ENCODE results near the gene SERGEF.

SERGEF gene

DNA sequence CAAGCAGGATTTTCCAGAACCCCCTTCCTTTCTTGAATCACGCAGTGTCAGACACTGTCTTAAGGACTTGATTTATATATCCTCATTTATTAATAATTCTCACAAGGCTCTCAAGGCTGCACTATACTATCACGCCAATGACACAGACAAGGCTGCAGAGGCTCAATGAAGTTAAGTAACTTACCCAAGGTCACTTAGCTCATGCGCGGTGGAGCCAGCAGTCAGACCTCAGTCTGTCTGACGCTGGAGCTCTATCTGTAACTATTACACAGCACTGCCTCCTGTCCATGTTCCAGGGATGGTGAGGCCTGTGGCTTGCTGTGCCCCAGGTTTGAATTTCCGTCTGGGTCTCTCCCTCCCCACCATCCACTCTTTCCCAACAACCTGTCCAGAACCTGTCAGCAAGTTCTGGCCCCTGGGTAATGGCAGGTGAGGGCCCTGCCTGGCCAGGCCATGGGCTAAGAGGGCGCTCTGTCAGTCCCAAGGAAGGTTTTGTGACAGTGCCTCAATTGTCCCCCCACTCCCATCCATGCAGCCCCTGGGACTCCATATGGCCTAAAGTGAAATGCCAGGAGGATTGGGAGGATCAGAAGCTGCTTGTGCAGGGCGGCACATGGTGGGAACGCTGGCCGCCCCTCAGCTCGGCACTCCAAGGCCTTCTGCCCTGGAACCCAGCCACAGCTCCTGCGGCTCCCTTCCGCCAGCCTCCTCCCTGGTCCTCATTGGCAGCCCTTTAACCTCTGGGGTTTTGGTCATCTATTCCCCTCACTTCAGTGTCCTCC lies 269.6 kb downstream of the SERGEF start:
- no peak for DNase-seq (ENCODE audit: low read depth)
- H3K9ac ChIP-seq (ENCODE audit: low read length) = no peak overlapping the region

DNA sequence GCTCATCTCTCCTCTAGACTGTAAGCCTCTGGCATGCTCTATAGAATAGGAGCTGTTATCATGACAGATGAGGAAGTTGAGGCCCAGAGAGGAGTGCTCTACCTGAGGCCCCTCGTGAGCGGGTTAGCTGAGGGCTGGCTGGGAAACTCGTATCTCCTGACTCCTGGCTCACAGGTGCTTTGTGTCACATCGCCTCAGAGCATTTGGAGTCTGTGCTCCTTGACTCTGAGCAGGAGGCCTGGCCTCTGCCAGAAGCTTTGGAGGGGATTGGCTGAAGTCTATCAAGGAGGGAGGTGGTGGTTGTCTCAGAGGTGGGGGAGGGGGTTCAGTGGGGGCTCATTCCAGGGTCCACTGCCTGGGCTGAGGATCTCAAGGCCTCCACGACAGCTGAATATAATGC lies 270.8 kb downstream of the SERGEF start:
- Histone ChIP-seq H3K9ac (ENCODE audit: low read length) (no peak overlapping the region), H3K4me3 (ENCODE audit: low read length) (no peak overlapping the region), H3K36me3 (ENCODE audit: control insufficient read depth, insufficient read depth, low read length, severe bottlenecking) (no peaks in the 10 kb centered on the region), H3K4me1 (ENCODE audit: control insufficient read depth, insufficient read depth, low read length) (no peaks in the 10 kb centered on the region), H3K27me3 (replicated peaks; ENCODE audit: control insufficient read depth, insufficient read depth, low read length) (peaks cover 48% of the 10 kb centered on the region), H3K9me3 (ENCODE audit: control insufficient read depth, low read length) (no peaks in the 10 kb centered on the region)
- no peak for DNase-seq (ENCODE audit: low read depth)

More for the DNA sequence above, 269.6 kb downstream of the SERGEF start:
- Histone ChIP-seq H3K4me3 (ENCODE audit: low read length) (no peak overlapping the region), H3K36me3 (ENCODE audit: control insufficient read depth, insufficient read depth, low read length, severe bottlenecking) (no peaks in the 10 kb centered on the region), H3K27me3 (replicated peaks; ENCODE audit: control insufficient read depth, insufficient read depth, low read length) (peaks cover 45% of the 10 kb centered on the region), H3K4me1 (ENCODE audit: control insufficient read depth, insufficient read depth, low read length) (no peaks in the 10 kb centered on the region), H3K9me3 (ENCODE audit: control insufficient read depth, low read length) (no peaks in the 10 kb centered on the region)

DNA sequence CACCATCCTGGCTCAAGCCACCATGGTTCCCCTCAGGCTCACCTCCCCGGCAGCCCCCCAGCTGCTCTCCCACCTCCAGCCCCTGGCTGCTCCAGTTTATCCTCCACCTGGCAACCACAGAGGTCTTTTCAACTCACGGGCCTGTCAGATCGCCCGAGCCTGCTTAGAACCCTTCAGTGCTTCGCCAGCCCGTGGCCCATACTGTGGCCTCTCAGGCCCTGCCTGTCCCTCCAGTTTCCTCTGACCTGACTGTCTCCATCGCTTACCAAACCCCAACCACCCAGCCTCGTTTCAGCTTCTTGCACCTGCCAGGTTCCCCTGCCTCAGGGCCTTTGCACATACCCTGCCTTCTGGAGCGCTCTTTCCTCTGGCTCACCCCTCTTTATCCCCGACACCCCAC lies 271.4 kb downstream of the SERGEF start:
- no peaks in the 10 kb centered on the region for H3K4me1 ChIP-seq (ENCODE audit: control insufficient read depth, insufficient read depth, low read length)
- H3K4me3 ChIP-seq (ENCODE audit: low read length) = no peak overlapping the region
- peaks cover 50% of the 10 kb centered on the region for H3K27me3 ChIP-seq (replicated peaks; ENCODE audit: control insufficient read depth, insufficient read depth, low read length)
- no peaks in the 10 kb centered on the region for H3K36me3 ChIP-seq (ENCODE audit: control insufficient read depth, insufficient read depth, low read length, severe bottlenecking)
- DNase-seq (ENCODE audit: low read depth) = no peak
- no peaks in the 10 kb centered on the region for H3K9me3 ChIP-seq (ENCODE audit: control insufficient read depth, low read length)
- no peak overlapping the region for H3K9ac ChIP-seq (ENCODE audit: low read length)

DNA sequence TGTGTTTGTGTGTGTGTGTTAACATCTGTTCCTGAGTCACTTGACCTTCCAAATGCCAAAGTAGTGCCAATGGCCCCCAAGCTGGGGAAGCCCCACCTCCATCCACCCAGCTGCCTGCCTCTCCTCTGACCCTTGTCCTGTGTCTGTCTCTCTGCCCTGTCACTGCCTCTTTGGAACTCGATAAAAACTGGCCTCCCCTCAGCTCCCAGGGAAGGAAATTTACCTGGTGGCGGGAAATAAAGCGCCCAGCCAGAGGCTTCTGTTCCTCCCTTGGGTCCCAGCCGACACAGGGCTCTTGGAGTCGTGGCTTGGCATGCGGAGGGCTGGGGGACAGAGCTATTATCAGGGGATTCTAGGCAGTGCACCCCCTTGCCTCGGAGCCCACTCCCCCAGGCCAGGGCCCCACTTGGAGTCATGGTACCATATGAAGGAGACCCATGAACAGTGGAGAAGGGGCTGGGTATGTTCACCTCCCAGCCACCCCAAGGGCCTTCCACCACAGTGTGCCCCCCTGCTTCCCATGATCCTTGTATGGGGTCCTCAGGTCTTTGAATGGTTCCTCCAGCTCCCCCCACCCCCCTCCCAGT lies 272.1 kb downstream of the SERGEF start:
- peaks cover 57% of the 10 kb centered on the region for H3K27me3 ChIP-seq (replicated peaks; ENCODE audit: control insufficient read depth, insufficient read depth, low read length)
- no peaks in the 10 kb centered on the region for H3K36me3 ChIP-seq (ENCODE audit: control insufficient read depth, insufficient read depth, low read length, severe bottlenecking)
- no peak overlapping the region for H3K4me3 ChIP-seq (ENCODE audit: low read length)
- H3K9ac ChIP-seq (ENCODE audit: low read length) = no peak overlapping the region
- no peaks in the 10 kb centered on the region for H3K4me1 ChIP-seq (ENCODE audit: control insufficient read depth, insufficient read depth, low read length)
- DNase-seq (ENCODE audit: low read depth) = no peak
- H3K9me3 ChIP-seq (ENCODE audit: control insufficient read depth, low read length) = no peaks in the 10 kb centered on the region

DNA sequence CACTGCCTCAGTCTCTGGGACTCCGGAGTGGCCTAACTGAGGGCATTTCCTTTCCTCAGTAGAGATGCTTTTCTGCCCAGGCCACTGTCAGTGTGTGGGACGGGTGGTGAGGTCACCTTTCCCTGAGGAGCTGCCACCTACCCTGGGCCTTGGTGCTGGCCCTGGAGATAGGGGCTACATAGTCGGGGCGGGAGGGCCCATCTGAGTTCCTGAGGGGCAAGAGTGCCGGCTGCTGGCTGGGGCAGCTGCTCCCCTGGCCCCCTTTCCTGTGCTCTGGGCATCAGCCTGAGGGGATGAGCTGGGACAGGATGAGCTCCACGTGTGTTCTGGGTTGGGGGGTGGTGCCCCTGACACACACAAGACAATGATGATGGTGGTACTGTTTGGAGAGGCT lies 272.9 kb downstream of the SERGEF start:
- H3K4me3 ChIP-seq (ENCODE audit: low read length) = no peak overlapping the region
- no peaks in the 10 kb centered on the region for H3K36me3 ChIP-seq (ENCODE audit: control insufficient read depth, insufficient read depth, low read length, severe bottlenecking)
- no peak for DNase-seq (ENCODE audit: low read depth)
- no peak overlapping the region for H3K9ac ChIP-seq (ENCODE audit: low read length)
- H3K9me3 ChIP-seq (ENCODE audit: control insufficient read depth, low read length) = no peaks in the 10 kb centered on the region
- no peaks in the 10 kb centered on the region for H3K4me1 ChIP-seq (ENCODE audit: control insufficient read depth, insufficient read depth, low read length)
- H3K27me3 ChIP-seq (replicated peaks; ENCODE audit: control insufficient read depth, insufficient read depth, low read length) = peaks cover 58% of the 10 kb centered on the region

DNA sequence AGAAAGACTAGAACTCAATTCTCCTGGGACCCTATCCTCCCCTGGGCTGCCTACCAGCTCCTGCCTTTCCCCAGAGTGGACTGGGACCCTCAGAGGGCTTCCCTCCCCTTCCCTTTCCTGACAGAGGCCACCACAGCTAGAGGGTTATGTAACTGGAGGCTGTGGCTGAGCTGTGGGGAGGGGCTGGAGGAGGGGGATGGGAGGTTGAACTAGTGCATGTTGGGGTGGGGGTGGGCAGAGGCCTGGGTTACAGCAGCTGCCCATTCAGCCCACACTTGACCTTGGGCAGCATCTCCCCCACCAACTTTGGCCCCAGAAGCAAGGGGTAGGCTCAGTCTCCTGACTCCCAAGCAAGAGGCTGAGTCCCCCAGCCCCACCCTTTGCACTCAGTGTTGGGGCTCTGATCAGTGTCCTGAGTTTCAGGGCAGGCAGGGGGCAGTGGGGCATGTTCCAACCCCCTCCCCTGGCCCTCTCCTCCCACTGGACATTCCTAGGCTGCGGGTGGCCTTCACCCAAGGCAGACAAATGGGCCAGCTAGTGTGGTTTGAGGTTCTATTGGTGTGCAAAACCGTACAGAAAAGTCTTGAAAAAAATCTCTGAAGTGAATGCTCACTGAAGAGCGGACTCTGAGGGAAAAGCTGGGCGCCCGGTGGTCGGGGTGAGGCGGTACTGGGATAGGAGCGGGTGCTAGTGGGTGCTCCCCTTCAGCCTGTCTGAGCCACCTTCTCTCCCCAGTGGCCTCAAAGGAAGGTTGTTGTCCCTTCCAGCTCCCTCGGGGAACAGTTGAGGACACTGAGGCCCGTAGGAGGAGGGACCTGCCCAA lies 274.5 kb downstream of the SERGEF start:
- no peaks in the 10 kb centered on the region for H3K36me3 ChIP-seq (ENCODE audit: control insufficient read depth, insufficient read depth, low read length, severe bottlenecking)
- peaks cover 66% of the 10 kb centered on the region for H3K27me3 ChIP-seq (replicated peaks; ENCODE audit: control insufficient read depth, insufficient read depth, low read length)
- H3K9me3 ChIP-seq (ENCODE audit: control insufficient read depth, low read length) = no peaks in the 10 kb centered on the region
- peaks cover 5% of the 10 kb centered on the region for H3K4me1 ChIP-seq (ENCODE audit: control insufficient read depth, insufficient read depth, low read length)
- DNase-seq (ENCODE audit: low read depth) = no peak
- H3K4me3 ChIP-seq (ENCODE audit: low read length) = no peak overlapping the region
- H3K9ac ChIP-seq (ENCODE audit: low read length) = no peak overlapping the region

Measured in adipocyte (in vitro differentiated cells).